Prostate gland (tissue), 2 donors: ENCODE results near the gene ZNF625. TPM values are rescaled to one million over a fixed set of nuclear protein-coding genes. Genes with fewer than 3 reads are reported as not detected.

Source experiments
- DNase-seq: peaks from one replicate; pipeline ENCODE4 v3.0.0-alpha.2; 2019; ENCODE audit warnings: low spot score
- H3K27ac ChIP-seq, 2 donors: fragments of 200-600 bp; sonication (generic); 2 replicates each; pipeline ENCODE4 v1.5.1; 2017 to 2019
- H3K27me3 ChIP-seq: fragments of 200-600 bp; sonication (generic); replicated peaks from 2 replicates; pipeline ENCODE4 v1.5.1; 2019; ENCODE audit not compliant: insufficient read depth
- H3K36me3 ChIP-seq, 2 donors: fragments of 200-600 bp; sonication (generic); 1 replicate in 1 of 2; 2 replicates in 1 of 2; pipeline versions ENCODE4 v1.5.1 to v1.8.1; 2017 to 2019
- H3K4me1 ChIP-seq: fragments of 200-600 bp; sonication (generic); replicated peaks from 2 replicates; pipeline ENCODE4 v1.5.1; 2019
- H3K4me3 ChIP-seq, 2 donors: fragments of 200-600 bp; sonication (generic); 2 replicates each; pipeline ENCODE4 v1.5.1; 2017 to 2019
- H3K9me3 ChIP-seq: fragments of 200-600 bp; sonication (generic); 2 replicates; pipeline ENCODE4 v1.5.1; 2017
- CTCF ChIP-seq, 4 experiments: fragments of 200-600 bp in 2 of 4; fragments of 450-650 bp in 2 of 4; sonication (generic) in 2 of 4; IDR thresholded peaks; 1 replicate in 3 of 4; 2 replicates in 1 of 4; pipeline ENCODE4 v1.5.1; 2016 to 2019; ENCODE audit warnings: antibody characterized with exemption in 4 of 4, mild to moderate bottlenecking in 2 of 4, moderate library complexity in 2 of 4
- POLR2A ChIP-seq: fragments of 450-650 bp; IDR thresholded peaks from one replicate; pipeline ENCODE4 v1.6.1; 2016; ENCODE audit warnings: antibody characterized with exemption, mild to moderate bottlenecking
- POLR2AphosphoS5 ChIP-seq: sonication (generic); formaldehyde crosslinking; IDR thresholded peaks from one replicate; pipeline ENCODE4 v1.6.1; 2017; ENCODE audit warnings: antibody characterized with exemption
- WGBS: methylation state at CpG from one replicate; pipeline ENCODE4 v1.1.5; 2018; 5-methylcytosine and 5-hydroxymethylcytosine counted together
- intact Hi-C: fragments of 100-400 bp; cut with DNase I; formaldehyde crosslinking; loops from one replicate; pipeline ENCODE4 v1.14.2; 2022
- total RNA-seq, 2 donors: library from RNA; depleted of rRNA; stranded (reverse); fragments of >200 nt; gene quantifications; one replicate each; pipeline ENCODE4 v1.1.0, GENCODE V29; 2016

Gene ZNF625
- total RNA-seq, 2 donors from 2014 or later, result 7.8 to 15.6 TPM

DNA sequence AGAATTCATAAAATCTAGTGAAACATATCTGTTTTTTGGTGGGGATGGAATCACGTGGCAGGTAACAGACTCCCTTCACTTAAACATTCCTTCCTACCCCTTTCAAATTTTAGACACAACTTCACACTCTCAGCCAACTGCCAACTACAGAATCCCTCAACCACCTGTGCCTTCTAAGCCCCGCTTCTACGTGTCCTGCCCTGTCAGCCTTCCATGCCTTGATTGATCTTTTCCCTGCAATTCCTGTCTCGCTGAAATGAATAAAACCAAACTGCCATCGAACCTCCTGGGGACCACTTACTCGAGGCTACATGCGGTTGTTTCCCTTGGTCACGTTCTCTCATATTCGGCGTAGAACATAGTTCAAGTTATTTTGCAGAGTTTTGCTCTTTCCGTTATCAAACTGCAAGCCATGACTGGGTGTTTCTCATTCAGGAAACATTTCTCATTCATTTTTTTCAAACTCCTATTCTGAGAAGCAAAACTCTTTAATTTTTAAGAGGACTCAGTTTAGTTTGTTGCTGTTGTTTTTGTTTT lies 1.1 kb downstream of the ZNF625 start:
- H3K27me3 ChIP-seq, result no peaks in the 10 kb centered on the region
- no peaks in the 10 kb centered on the region for H3K9me3 ChIP-seq
- WGBS, result 8% methylated on average over 11 of the region's 11 CpGs
- H3K4me1 ChIP-seq, result no peaks in the 10 kb centered on the region
- no peaks in the 10 kb centered on the region for H3K36me3 ChIP-seq
- intact Hi-C loops, result no loop called here
- no peak for TF ChIP-seq POLR2A
- no peak for TF ChIP-seq CTCF (IDR thresholded peaks at IDR 0.05)
- no peak for TF ChIP-seq POLR2AphosphoS5
- H3K27ac ChIP-seq, result peak overlapping the region; percentile 73 to 78
- peak overlapping the region; percentile 68 to 93 for H3K4me3 ChIP-seq
- DNase-seq, result no peak

DNA sequence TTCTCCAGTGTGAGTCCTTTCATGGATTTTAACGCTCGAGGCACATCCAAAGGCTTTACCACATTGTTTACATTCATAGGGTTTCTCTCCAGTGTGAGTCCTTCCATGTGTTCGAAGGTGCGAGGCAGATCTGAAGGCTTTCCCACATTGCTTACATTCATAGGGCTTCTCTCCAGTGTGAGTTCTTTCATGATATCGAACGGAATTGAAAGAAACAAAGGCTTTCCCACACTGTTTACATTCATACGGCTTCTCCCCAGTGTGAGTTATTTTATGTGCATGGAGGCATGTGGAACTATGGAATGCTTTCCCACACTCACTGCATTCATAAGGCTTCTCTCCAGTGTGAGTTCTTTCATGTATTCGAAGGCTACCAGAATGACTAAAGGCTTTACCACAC lies 11.2 kb downstream of the ZNF625 start:
- H3K4me3 ChIP-seq, result no peak overlapping the region
- DNase-seq, result no peak

DNA sequence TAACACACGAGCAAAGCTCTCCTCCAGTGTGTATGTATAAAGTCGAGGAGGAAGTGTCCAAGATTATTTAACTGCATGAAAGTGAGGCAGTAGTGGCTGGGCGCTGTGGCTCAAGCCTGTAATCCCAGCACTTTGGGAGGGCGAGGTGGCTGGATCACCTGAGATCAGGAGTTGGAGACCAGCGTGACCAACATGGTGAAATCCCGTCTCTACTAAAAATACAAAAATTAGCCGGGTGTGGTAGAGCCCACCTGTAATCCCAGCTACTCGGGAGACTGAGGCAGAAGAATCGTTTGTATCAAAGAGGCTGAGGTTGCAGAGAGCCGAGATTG lies 15.2 kb downstream of the ZNF625 start:
- intact Hi-C loops, result loop anchor here (2.0 to 10.0 kb wide), 4 partner anchors 51 to 344 kb away; partner anchors contain the start of genes ZNF491 and ZNF763
- Histone ChIP-seq H3K4me3 (no peak overlapping the region), H3K27ac (peak overlapping the region in 1 of 2 donors; percentile 81), H3K9me3 (no peaks in the 10 kb centered on the region), H3K36me3 (peaks cover 0 to 6% of the 10 kb centered on the region in 2 donors), H3K4me1 (peaks cover 11% of the 10 kb centered on the region), H3K27me3 (no peaks in the 10 kb centered on the region)
- 66% methylated on average over 10 of the region's 10 CpGs for WGBS
- no peak for DNase-seq
- TF ChIP-seq POLR2A (no peak), CTCF (IDR thresholded peaks at IDR 0.05) (no peak), POLR2AphosphoS5 (no peak)

More for the DNA sequence above, 11.2 kb downstream of the ZNF625 start:
- H3K9me3 ChIP-seq, result no peaks in the 10 kb centered on the region
- H3K27me3 ChIP-seq, result no peaks in the 10 kb centered on the region
- H3K27ac ChIP-seq, result no peak overlapping the region
- peaks cover 6% of the 10 kb centered on the region for H3K4me1 ChIP-seq
- peaks cover 0 to 6% of the 10 kb centered on the region in 2 donors for H3K36me3 ChIP-seq
- intact Hi-C loops, result loop anchor here (10.0 kb wide), 1 partner anchor 181 kb away; the partner anchor contains the start of gene ZNF763
- no peak for TF ChIP-seq POLR2AphosphoS5
- no peak for TF ChIP-seq POLR2A
- TF ChIP-seq CTCF (IDR thresholded peaks at IDR 0.05), result no peak
- WGBS, result 88% methylated on average over 8 of the region's 8 CpGs

DNA sequence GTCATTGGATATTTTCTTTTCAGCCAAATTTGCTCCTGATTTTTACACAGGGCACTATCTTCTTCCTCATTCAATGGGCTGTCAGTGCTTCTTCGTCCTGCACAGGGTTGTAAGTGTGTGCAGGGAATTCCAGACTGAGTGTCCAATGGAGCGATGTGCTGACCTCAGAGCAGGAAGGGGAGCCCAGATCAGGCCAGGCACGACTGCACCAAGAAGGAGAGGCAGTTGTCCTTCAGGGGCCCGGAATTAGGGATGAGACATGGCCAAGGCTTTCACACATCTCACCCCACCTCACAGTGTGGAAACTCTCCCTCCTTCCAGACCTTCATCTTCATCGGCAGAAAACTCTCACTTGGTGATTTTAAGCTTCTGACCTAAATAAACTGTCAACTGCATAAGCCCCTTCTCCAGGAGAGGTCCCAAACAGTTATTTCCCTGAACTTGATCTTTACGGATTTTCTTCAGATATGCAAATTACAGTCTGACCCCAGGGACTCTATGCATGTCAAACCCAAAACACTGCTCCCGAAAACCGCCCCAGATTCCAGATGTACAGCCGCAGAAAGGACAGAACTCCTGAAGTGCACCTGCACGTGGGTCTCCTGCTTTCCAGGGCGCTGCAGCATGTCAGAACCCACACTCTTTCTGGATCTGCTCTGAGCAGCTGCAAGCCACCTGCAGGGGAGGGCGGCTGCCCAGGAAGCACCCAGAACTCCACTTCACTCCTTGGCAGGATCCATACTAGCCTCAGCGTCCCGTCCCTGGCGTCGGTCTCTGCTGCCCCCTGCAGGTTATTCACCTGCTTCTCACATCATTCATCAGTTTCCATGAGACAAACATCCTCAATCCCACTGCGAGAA lies 15.8 kb downstream of the ZNF625 start:
- Histone ChIP-seq H3K27me3 (no peaks in the 10 kb centered on the region), H3K9me3 (no peaks in the 10 kb centered on the region), H3K4me3 (peak overlapping the region; percentile 67 to 88), H3K4me1 (peaks cover 11% of the 10 kb centered on the region), H3K27ac (peak overlapping the region; percentile 81 to 89), H3K36me3 (peaks cover 0 to 4% of the 10 kb centered on the region in 2 donors)
- intact Hi-C loops, result loop anchor here (2.0 to 10.0 kb wide), 4 partner anchors 50 to 343 kb away; partner anchors contain the start of genes ZNF491 and ZNF763
- TF ChIP-seq CTCF (IDR thresholded peaks at IDR 0.05) (peak; percentile 81 to 97 (median 95)), POLR2AphosphoS5 (peak; percentile 87), POLR2A (no peak)
- peak; percentile 87 for DNase-seq
- 8% methylated on average over 17 of the region's 17 CpGs for WGBS
